DOHH2 (cell line): ENCODE measurements around the gene KRTAP17-1.

Experiments
- CTCF ChIP-seq: fragments of 200-600 bp; sonication (generic); IDR thresholded peaks from one replicate; pipeline ENCODE4 v1.5.1; 2014; ENCODE audit warnings: antibody characterized with exemption, mild to moderate bottlenecking, low read depth, low read length; ENCODE audit not compliant: poor library complexity, severe bottlenecking
- EZH2phosphoT487 ChIP-seq: fragments of 200-600 bp; sonication (generic); IDR thresholded peaks from 2 replicates; pipeline ENCODE4 v1.6.1; 2017; ENCODE audit warnings: borderline replicate concordance, mild to moderate bottlenecking, antibody characterized with exemption, low read length, moderate library complexity, mixed read lengths

GRCh38 chr17:41308251-41308917 is 7.1 kb downstream of the KRTAP17-1 start:
- TF ChIP-seq CTCF (no peak), EZH2phosphoT487 (no peak)
